GM18508 (cell line): ENCODE measurements around the gene TFAP2D.

Source experiments
- ATAC-seq: cut with Tn5 transposase; IDR thresholded peaks from one replicate; pipeline ENCODE4 v1.9.1; 2021; ENCODE audit warnings: moderate number of reproducible peaks; ENCODE audit not compliant: insufficient read depth, unreplicated experiment

TFAP2D gene

GRCh38 chr6:50717734-50718457 lies 4.6 kb downstream of the TFAP2D start:
- no peak for ATAC-seq

- ATAC-seq: no peak
Measured at GRCh38 chr6:50718566-50718965, 5.2 kb downstream of the TFAP2D start.

DNA sequence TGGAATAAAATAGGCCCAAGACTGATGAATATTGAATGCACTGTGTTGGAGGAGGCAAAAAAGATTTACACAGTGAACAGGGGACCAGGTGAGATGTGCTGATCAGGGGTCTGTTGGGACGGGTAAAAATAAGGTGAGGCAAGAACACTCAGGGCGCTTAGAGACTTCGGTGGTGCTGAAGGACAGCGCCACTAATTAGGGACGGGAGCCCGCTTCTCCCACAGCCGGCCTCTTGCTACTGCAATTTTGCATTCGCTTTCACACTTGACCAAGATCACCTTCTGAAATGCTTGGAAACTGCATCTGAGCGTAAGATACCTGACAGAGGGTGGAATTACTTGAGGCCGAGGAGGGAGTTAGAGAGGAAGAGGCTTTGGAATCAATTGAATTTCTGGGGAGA lies 7.3 kb downstream of the TFAP2D start:
- no peak for ATAC-seq

DNA sequence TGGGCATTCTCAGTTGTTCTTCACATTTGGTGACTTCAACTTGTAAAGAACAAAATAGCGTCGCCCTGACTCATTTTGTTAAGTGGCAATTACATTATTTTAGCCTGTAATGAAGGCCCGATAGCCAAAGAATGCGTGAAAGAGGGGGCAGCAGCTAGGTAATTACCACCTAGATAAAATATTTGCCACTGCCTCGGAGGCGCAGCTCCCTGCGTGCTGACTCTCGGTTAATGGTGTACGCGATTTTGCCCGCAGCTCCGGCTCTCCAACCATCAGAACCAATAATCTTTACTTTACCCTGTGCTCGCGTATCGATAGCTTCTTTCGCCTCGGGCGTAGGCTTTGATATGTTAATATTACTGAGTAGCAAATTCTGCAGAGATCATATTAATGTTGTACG lies 8.7 kb downstream of the TFAP2D start:
- no peak for ATAC-seq

- ATAC-seq: no peak
Measured at GRCh38 chr6:50722829-50723554, 9.7 kb downstream of the TFAP2D start.

DNA sequence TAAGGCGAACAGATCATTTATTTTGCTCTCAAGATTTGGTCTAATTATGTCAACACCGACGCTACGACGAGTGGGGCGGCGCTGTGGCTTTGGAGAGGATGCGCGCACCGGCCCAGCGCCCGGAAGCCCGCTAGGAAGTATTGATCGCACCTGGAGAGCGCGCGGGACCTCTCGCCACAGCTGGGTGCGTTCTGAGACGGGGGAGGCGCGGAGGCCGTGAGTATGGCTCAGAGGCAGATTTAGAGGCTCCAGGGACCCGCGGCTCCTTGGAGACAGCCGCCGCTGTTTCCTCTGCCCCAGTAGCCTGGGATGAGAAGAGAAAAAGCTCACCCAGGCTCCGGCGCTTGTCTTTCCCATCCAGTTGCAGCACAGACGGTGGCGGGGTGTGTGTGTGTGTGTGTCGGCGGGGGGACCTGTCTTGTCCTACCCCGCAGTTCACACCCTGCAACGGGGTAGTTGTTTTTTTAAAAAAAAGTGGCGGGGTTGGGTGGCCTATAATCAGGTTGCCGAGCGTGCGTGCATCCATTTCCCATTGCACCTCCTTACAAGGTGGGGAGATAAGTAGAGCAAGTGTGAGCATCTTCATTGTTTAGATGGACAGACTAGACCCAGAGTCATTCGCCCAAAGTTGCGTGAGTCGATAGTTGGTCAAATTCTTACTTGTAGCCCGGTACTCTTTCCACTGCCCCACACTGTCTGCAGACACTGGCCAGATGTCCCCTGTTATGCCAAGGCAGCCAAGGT lies 11.2 kb downstream of the TFAP2D start:
- no peak for ATAC-seq

- no peak for ATAC-seq
Measured at GRCh38 chr6:50734488-50734887, 21.2 kb downstream of the TFAP2D start.

GRCh38 chr6:50742161-50742560 lies 28.8 kb downstream of the TFAP2D start:
- ATAC-seq: no peak

GRCh38 chr6:50744976-50745375 lies 31.6 kb downstream of the TFAP2D start:
- no peak for ATAC-seq

DNA sequence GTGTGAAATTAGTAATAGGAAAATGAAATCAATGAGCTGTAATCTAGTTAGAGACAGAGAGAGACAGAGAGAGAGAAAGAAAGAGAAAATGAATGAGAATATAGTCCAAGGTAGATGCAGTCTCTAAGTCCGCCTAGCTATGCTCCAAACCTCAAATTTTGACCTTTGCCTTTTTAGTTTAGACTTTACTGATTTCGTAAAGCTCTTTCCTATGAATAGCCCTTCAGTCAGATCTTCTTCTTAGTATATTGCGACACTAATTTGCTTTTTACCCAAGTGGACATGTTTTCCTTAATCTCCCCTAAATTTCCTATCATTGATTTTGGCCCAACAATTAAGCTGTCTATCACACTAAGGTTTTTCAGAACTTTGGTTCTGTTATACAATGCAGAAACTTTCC lies 49.5 kb downstream of the TFAP2D start:
- no peak for ATAC-seq

DNA sequence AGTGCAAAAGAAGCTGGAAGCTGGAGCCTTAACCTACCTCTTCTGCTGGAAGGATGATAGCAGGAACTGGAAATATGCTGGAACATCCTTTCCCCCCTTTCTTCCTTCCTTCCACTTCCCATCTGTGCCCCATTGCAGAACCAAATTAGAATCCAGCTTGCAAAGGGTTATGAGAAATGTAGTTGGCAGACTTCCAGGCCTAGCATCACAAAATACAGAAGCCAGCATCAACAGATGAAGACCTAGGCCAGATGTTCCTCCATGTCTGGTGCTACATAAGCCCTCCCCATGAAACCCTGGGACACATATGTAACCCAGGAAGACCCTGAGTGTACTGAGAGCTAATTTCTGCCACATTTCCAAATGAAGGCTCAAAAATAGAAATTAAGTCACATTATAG lies 65.4 kb downstream of the TFAP2D start:
- ATAC-seq: no peak

DNA sequence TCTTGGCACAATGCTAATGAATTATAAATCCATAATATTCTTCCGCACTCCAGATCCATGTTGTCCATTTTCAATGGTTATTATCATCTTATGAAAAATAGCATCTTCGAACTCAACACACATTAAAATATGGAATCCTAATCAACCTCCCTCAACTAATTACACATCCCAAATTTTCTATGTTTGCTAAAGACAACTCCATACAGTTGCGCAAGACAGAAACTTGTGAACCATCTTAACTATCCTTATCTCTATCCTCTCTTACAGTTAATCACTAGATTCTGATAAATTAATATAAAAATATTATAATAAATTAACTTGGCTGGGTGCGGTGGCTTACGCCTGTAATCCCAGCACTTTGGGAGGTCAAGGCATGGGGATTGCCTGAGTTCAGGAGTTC lies 67.1 kb downstream of the TFAP2D start:
- no peak for ATAC-seq

DNA sequence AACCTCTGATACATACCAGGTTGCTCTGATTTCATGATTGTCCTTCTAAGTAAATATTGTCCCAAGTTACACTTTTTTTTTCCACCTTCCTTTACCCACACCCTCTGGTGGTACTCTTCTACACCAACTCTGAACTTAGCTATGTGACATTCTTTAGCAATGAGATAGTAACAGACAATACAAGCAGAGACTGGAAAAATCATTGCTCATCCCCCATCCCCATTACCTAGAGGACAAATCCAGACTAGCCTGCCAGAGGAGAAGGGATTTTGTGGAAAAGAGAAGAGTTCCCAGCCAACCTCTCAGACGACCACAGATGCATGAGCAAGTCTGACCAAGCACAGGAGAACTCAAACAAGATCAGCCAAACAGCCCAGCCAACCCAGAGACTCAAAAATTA lies 72.6 kb downstream of the TFAP2D start:
- ATAC-seq: no peak

DNA sequence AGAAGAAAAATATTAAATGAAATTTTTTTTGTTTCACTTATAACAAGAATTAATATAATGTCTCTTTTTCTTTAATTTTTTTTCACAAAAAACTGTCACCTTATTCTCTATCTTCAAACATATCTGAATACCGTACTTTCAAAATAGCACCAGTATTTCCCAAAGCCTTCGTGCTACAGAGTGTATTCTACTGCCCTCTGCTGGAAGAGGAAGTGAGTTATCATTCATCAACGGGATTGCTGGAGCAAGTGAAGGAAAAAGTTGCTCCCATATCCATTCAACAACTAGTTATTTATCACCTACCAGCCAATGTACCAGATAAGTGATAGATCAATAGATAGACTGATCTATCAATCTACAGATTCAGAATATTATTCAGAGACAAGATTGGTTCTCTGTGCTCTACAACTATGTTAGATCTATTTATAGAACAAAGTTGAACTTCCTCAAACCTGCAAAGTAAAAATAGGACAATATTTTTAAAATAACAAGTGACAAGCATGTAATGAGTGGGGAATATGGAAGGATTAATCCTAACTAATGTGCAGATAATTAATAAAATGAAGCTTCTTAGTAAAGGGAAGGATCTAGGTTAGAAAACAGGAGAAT lies 78.7 kb downstream of the TFAP2D start:
- ATAC-seq: peak; percentile 78

GRCh38 chr6:50792771-50793170 lies 79.4 kb downstream of the TFAP2D start:
- ATAC-seq: no peak

- ATAC-seq: no peak
Measured at GRCh38 chr6:50795574-50795973, 82.2 kb downstream of the TFAP2D start.

DNA sequence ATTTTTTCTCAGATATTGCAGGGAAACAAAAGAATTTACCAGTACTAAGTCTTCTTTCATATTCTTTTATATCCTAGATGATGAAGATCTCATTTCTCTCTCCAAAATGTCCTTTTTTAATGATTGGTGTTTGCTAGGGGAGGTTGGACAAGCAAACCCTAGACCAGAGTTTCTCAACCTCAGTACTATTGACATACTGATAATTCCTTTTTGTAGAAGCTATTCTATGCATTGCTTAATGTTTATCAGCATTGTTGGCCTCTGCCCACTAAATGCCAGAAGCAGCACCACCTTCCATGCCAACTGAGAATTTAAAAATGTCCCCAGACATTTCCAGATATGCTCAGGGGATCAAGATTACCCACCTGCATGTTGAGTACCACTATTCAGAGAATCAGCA lies 91.0 kb downstream of the TFAP2D start:
- no peak for ATAC-seq

DNA sequence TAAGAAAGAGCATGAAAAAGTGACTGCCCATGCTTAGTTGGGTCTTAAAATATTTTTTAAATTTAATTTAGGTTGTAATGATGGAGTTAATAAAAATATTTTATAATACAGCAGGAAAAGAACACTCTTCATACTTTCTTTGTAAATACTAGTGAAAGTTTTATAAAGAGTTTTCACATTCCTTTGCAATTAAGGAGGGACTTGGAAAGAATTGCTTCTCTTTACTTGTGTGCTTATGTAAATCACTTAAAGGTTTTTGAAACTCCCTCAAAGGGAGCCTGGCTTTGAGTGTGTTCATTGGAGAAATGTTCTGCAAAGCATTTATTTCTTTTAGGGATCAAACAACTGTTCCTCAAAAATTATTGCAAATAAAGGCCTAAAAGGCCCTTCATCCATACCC lies 93.7 kb downstream of the TFAP2D start:
- no peak for ATAC-seq

GRCh38 chr6:50815436-50816114 lies 102.2 kb downstream of the TFAP2D start:
- ATAC-seq: no peak

DNA sequence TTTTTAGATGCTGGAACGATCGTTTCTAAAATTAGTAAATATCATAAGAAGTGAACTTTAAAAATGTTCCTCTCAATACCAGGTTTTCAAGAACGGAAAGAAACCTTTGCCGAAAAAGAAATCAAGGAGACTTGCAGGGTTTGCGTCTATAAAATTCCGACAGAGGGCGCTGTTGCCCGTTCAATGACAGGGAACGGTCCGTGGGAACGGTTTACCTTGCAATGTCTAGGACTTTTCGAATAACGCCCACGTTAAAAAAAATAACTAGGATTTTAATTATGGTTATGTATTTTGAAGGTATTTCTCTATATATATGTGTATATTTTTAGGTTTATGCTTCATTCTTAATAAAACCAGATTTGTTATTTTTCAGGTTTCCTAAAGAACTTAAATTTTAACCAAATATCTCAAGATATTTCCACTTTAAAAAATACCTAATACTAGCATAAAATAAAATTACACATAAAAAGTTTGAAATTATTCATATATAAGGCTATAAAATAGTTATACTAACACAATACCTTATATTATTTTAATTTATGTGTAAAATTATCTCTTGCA lies 102.9 kb downstream of the TFAP2D start:
- ATAC-seq: peak; percentile 67
